GM18508 (cell line): Measurements from ENCODE around the gene SLC44A4.
"Not testable (repeated sequence)": the region's sequence is repeated elsewhere in the genome, so short reads cannot be mapped to it uniquely, and the experiment has no call there.

ENCODE experiments used
- ATAC-seq: cut with Tn5 transposase; IDR thresholded peaks from one replicate; pipeline ENCODE4 v1.9.1; 2021; ENCODE audit warnings: moderate number of reproducible peaks; ENCODE audit not compliant: insufficient read depth, unreplicated experiment

The SLC44A4 gene

GRCh38 chr6:31878726-31879125 lies at the start of gene SLC44A4:
Gene SLC44A4, minus strand, starts transcription at chr6:31878997. Its CDS starts 17 bp downstream, at chr6:31878980.
- no peak for ATAC-seq

GRCh38 chr6:31928672-31928939 lies 49.8 kb upstream of the SLC44A4 start:
- ATAC-seq, result no peak

- ATAC-seq, result no peak
Observed at GRCh38 chr6:31927863-31928671, 49.3 kb upstream of the SLC44A4 start.

- ATAC-seq, result no peak
Observed at GRCh38 chr6:31927242-31927862, 48.6 kb upstream of the SLC44A4 start, which contains the start of gene C2. Gene C2, plus strand, starts transcription at chr6:31927717. Its CDS starts 36 bp downstream, at chr6:31927753.

GRCh38 chr6:31922942-31923341 lies 44.1 kb upstream of the SLC44A4 start:
- ATAC-seq, result no peak

- ATAC-seq, result no peak
Observed at GRCh38 chr6:31920811-31921210, 42.0 kb upstream of the SLC44A4 start.

GRCh38 chr6:31919624-31920303 lies 41.0 kb upstream of the SLC44A4 start:
- ATAC-seq, result no peak

- ATAC-seq, result no peak
Observed at GRCh38 chr6:31918069-31918720, 39.4 kb upstream of the SLC44A4 start.

GRCh38 chr6:31915756-31916155 lies 37.0 kb upstream of the SLC44A4 start:
- no peak for ATAC-seq

GRCh38 chr6:31915351-31915750 lies 36.6 kb upstream of the SLC44A4 start:
- no peak for ATAC-seq

GRCh38 chr6:31911826-31912585 lies 33.2 kb upstream of the SLC44A4 start:
- no peak for ATAC-seq

GRCh38 chr6:31909298-31909697 lies 30.5 kb upstream of the SLC44A4 start:
- ATAC-seq, result not testable (repeated sequence)

- no peak for ATAC-seq
Observed at GRCh38 chr6:31908791-31909190, 30.0 kb upstream of the SLC44A4 start.

- ATAC-seq, result not testable (repeated sequence)
Observed at GRCh38 chr6:31908255-31908654, 29.5 kb upstream of the SLC44A4 start.

GRCh38 chr6:31907158-31907813 lies 28.5 kb upstream of the SLC44A4 start:
- ATAC-seq, result no peak

- ATAC-seq, result not testable (repeated sequence)
Observed at GRCh38 chr6:31906727-31907126, 27.9 kb upstream of the SLC44A4 start.

GRCh38 chr6:31906122-31906521 lies 27.3 kb upstream of the SLC44A4 start:
- ATAC-seq, result no peak

GRCh38 chr6:31905041-31905440 lies 26.2 kb upstream of the SLC44A4 start:
- no peak for ATAC-seq

GRCh38 chr6:31903957-31904356 lies 25.2 kb upstream of the SLC44A4 start:
- no peak for ATAC-seq
